GM23338 (cell line): ENCODE results near the gene ZNF202.

Experiments
- CREB1 ChIP-seq: fragments of 250-450 bp; sonication (Bioruptor Pico); IDR thresholded peaks from 2 replicates; pipeline ENCODE4 v1.5.0; 2020; ENCODE audit warnings: low read depth, mild to moderate bottlenecking, moderate library complexity
- CTCF ChIP-seq, 2 experiments: fragments of 200-600 bp in 1 of 2; sonication (generic) in 1 of 2; conservative IDR thresholded peaks; 2 replicates each; pipeline versions ENCODE4 v1.5.1 to v1.6.1; 2016 to 2017; ENCODE audit warnings: antibody characterized with exemption in 2 of 2, low read depth in 2 of 2, mild to moderate bottlenecking in 2 of 2, moderate library complexity in 1 of 2
- ETS1 ChIP-seq: IDR thresholded peaks from 2 replicates; pipeline ENCODE4 v1.6.1; 2016; ENCODE audit warnings: antibody characterized with exemption
- EZH2 ChIP-seq: fragments of 200-600 bp; sonication (generic); IDR thresholded peaks from one replicate; pipeline ENCODE4 v1.8.0; 2017; ENCODE audit warnings: antibody characterized with exemption, mild to moderate bottlenecking, low read depth; ENCODE audit not compliant: unreplicated experiment
- EZH2phosphoT487 ChIP-seq: fragments of 200-600 bp; sonication (generic); IDR thresholded peaks from one replicate; pipeline ENCODE4 v1.8.1; 2018; ENCODE audit warnings: antibody characterized with exemption; ENCODE audit not compliant: unreplicated experiment
- JUNB ChIP-seq: IDR thresholded peaks from one replicate; pipeline ENCODE4 v1.6.1; 2016; ENCODE audit warnings: antibody characterized with exemption; ENCODE audit not compliant: unreplicated experiment
- NANOG ChIP-seq: IDR thresholded peaks from 2 replicates; pipeline ENCODE4 v1.6.1; 2016; ENCODE audit warnings: antibody characterized with exemption, borderline replicate concordance
- POLR2AphosphoS5 ChIP-seq: IDR thresholded peaks from 2 replicates; pipeline ENCODE4 v1.6.1; 2016; ENCODE audit warnings: antibody characterized with exemption, low read depth
- REST ChIP-seq: IDR thresholded peaks from one replicate; pipeline ENCODE4 v1.6.1; 2018; ENCODE audit warnings: antibody characterized with exemption; ENCODE audit not compliant: unreplicated experiment
- ZNF114 ChIP-seq: fragments of 250-450 bp; sonication (Bioruptor Pico); IDR thresholded peaks from 2 replicates; pipeline ENCODE4 v1.5.0; 2020; ENCODE audit warnings: mild to moderate bottlenecking, moderate library complexity

GRCh38 chr11:123707206-123707605, 34.3 kb downstream of the ZNF202 start:
- no peak for TF ChIP-seq REST
- no peak for TF ChIP-seq POLR2AphosphoS5
- TF ChIP-seq EZH2phosphoT487: no peak
- no peak for TF ChIP-seq CREB1 (CRISPR knock-in tag)
- no peak for TF ChIP-seq CTCF (conservative IDR thresholded peaks at IDR 0.05; ENCODE audit: low read depth in 2 of 2)
- no peak for TF ChIP-seq JUNB
- TF ChIP-seq EZH2: no peak
- TF ChIP-seq ZNF114: no peak
- TF ChIP-seq ETS1: no peak
- no peak for TF ChIP-seq NANOG
